Neural cell (in vitro differentiated cells): ENCODE results near the gene ACSS1. TPM values are rescaled to one million over a fixed set of nuclear protein-coding genes. Genes with fewer than 3 reads are reported as not detected.

Experiments
- H2AFZ ChIP-seq: fragments of 200-600, 300-800 bp; sonication (generic), shearing (Covaris generic); 2 replicates; pipeline ENCODE4 v1.6.0; 2014; ENCODE audit warnings: low read depth, mild to moderate bottlenecking, antibody characterized with exemption, low read length, moderate library complexity
- H3F3A ChIP-seq: fragments of 200-600 bp; shearing (Covaris generic); 2 replicates; pipeline ENCODE4 v1.6.1; 2016; ENCODE audit warnings: mild to moderate bottlenecking, moderate library complexity, mixed read lengths, antibody characterized with exemption, low read length; ENCODE audit not compliant: insufficient read depth, poor library complexity, severe bottlenecking
- H3K27ac ChIP-seq: fragments of 200-600, 300-800 bp; sonication (generic), shearing (Covaris generic); 2 replicates; pipeline ENCODE4 v1.5.1; 2014; ENCODE audit warnings: mild to moderate bottlenecking, low read length, moderate library complexity
- H3K27me3 ChIP-seq: fragments of 300-800, 200-600 bp; sonication (generic), shearing (Covaris generic); 2 replicates; pipeline ENCODE4 v1.6.0; 2014; ENCODE audit warnings: mild to moderate bottlenecking, low read depth, low read length, moderate library complexity; ENCODE audit not compliant: insufficient read depth
- H3K36me3 ChIP-seq: fragments of 300-800, 200-600 bp; sonication (generic), shearing (Covaris generic); 2 replicates; pipeline ENCODE4 v1.5.1; 2014; ENCODE audit warnings: mild to moderate bottlenecking, antibody characterized with exemption, low read length, moderate library complexity; ENCODE audit not compliant: insufficient read depth
- H3K4me2 ChIP-seq: fragments of 300-800, 200-600 bp; sonication (generic), shearing (Covaris generic); 2 replicates; pipeline ENCODE4 v1.6.0; 2014; ENCODE audit warnings: mild to moderate bottlenecking, low read length
- H3K4me3 ChIP-seq: fragments of 300-800, 200-600 bp; sonication (generic), shearing (Covaris generic); 2 replicates; pipeline ENCODE4 v1.5.1; 2014; ENCODE audit warnings: mild to moderate bottlenecking, low read length, moderate library complexity
- H3K79me2 ChIP-seq: fragments of 200-600 bp; shearing (Covaris generic); replicated peaks from 2 replicates; pipeline ENCODE4 v1.6.0; 2014; ENCODE audit warnings: mild to moderate bottlenecking, low read length, moderate library complexity; ENCODE audit not compliant: insufficient read depth
- H3K9ac ChIP-seq: fragments of 300-800, 200-600 bp; sonication (generic), shearing (Covaris generic); 2 replicates; pipeline ENCODE4 v1.6.1; 2016; ENCODE audit warnings: mild to moderate bottlenecking, low read length, mixed read lengths
- H3K9me2 ChIP-seq: fragments of 200-600 bp; shearing (Covaris generic); 2 replicates; pipeline ENCODE4 v1.6.1; 2016; ENCODE audit warnings: mild to moderate bottlenecking, low read length, mixed read lengths; ENCODE audit not compliant: insufficient read depth
- H3K9me3 ChIP-seq: fragments of 200-600, 300-800 bp; sonication (generic), shearing (Covaris generic); 2 replicates; pipeline ENCODE4 v1.6.1; 2016; ENCODE audit warnings: mild to moderate bottlenecking, mixed run types, low read length, moderate library complexity, mixed read lengths
- H4K20me1 ChIP-seq: fragments of 200-600 bp; shearing (Covaris generic); 2 replicates; pipeline ENCODE4 v1.6.1; 2016; ENCODE audit warnings: mild to moderate bottlenecking, mixed run types; ENCODE audit not compliant: insufficient read depth
- EP300 ChIP-seq: fragments of 450-650 bp; conservative IDR thresholded peaks from 2 replicates; pipeline ENCODE4 v1.6.1; 2014; ENCODE audit warnings: antibody characterized with exemption, mild to moderate bottlenecking, moderate library complexity; ENCODE audit not compliant: poor library complexity, severe bottlenecking
- EZH2 ChIP-seq: fragments of 200-600, 300-800 bp; shearing (Covaris generic), sonication (generic); IDR thresholded peaks from 2 replicates; pipeline ENCODE4 v1.6.1; 2014; ENCODE audit warnings: antibody characterized with exemption, low read length, borderline replicate concordance, mild to moderate bottlenecking; ENCODE audit not compliant: insufficient read depth, poor library complexity, severe bottlenecking
- MXI1 ChIP-seq: fragments of 450-650 bp; conservative IDR thresholded peaks from 2 replicates; pipeline ENCODE4 v1.6.1; 2014; ENCODE audit warnings: antibody characterized with exemption, mild to moderate bottlenecking; ENCODE audit not compliant: poor library complexity, severe bottlenecking
- POLR2AphosphoS5 ChIP-seq: IDR thresholded peaks from 2 replicates; pipeline ENCODE4 v1.6.1; 2012
- RAD21 ChIP-seq: fragments of 450-650 bp; conservative IDR thresholded peaks from 2 replicates; pipeline ENCODE4 v1.6.1; 2014; ENCODE audit warnings: antibody characterized with exemption, mild to moderate bottlenecking, moderate library complexity
- SMC3 ChIP-seq: fragments of 450-650 bp; conservative IDR thresholded peaks from 2 replicates; pipeline ENCODE4 v1.6.1; 2014; ENCODE audit warnings: antibody characterized with exemption, mild to moderate bottlenecking, moderate library complexity; ENCODE audit not compliant: poor library complexity
- TAF1 ChIP-seq: IDR thresholded peaks from 2 replicates; pipeline ENCODE4 v1.6.1; 2012; ENCODE audit warnings: low read depth
- polyA plus RNA-seq: library from polyadenylated mRNA; depleted of rRNA; stranded (reverse); fragments of >200 nt; gene quantifications from 2 replicates; pipeline ENCODE4 v1.2.3, GENCODE V29; 2014
- TF ChIP-seq, protein P1 (sequence below): fragments of 450-650 bp; IDR thresholded peaks from 2 replicates; pipeline ENCODE4 v1.5.1; 2014; ENCODE audit warnings: antibody characterized with exemption, mild to moderate bottlenecking, moderate library complexity; ENCODE audit not compliant: poor library complexity, severe bottlenecking
- TF ChIP-seq, protein P2 (sequence below): IDR thresholded peaks from 2 replicates; pipeline ENCODE4 v1.6.1; 2012; ENCODE audit warnings: borderline replicate concordance

ACSS1 gene
- polyA plus RNA-seq, 1 donor from 2014 or later: not detected

DNA sequence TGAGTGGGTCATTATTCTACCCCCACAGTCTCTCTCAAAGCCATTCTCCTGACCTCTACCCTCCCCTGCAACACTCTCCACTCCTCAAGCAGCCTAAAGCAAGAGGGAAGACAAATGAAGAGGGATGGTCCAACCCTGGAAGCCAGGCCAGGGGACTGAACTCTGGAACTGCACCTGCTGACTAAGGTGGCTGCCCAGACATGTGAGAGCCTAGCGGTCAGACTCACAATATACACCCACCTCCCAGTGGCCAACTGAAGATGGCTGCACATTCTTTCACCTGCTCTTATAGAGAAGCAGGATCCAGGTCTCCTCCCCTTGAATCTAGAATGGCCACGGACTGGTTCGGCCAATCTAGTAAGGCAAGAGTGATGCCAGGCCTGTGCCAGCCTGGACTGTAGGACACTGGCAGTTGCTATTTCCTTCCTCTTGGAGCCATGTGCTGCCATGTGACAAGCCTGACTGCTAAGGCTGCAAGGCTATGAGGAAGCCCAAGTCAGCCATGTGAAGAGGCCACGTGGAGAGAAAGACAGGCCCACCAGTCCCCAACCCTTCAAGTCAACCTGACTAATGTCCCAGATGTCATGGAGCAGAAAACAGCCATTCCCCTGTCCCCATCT is 31.8 kb downstream of the ACSS1 start:
- Histone ChIP-seq H3K27me3 (no peaks in the 10 kb centered on the region), H3K4me2 (no peak overlapping the region), H3K79me2 (no peaks in the 10 kb centered on the region), H3K9me3 (no peaks in the 10 kb centered on the region), H3K9me2 (no peaks in the 10 kb centered on the region), H2AFZ (no peak overlapping the region), H3K36me3 (no peaks in the 10 kb centered on the region), H4K20me1 (no peaks in the 10 kb centered on the region), H3K4me3 (no peak overlapping the region), H3K9ac (no peak overlapping the region), H3F3A (no peaks in the 10 kb centered on the region), H3K27ac (no peak overlapping the region)
- TF ChIP-seq EP300 (no peak), TAF1 (no peak), EZH2 (no peak), RAD21 (no peak), POLR2AphosphoS5 (no peak), MXI1 (no peak), SMC3 (no peak)
- TF ChIP-seq, protein P1, sequence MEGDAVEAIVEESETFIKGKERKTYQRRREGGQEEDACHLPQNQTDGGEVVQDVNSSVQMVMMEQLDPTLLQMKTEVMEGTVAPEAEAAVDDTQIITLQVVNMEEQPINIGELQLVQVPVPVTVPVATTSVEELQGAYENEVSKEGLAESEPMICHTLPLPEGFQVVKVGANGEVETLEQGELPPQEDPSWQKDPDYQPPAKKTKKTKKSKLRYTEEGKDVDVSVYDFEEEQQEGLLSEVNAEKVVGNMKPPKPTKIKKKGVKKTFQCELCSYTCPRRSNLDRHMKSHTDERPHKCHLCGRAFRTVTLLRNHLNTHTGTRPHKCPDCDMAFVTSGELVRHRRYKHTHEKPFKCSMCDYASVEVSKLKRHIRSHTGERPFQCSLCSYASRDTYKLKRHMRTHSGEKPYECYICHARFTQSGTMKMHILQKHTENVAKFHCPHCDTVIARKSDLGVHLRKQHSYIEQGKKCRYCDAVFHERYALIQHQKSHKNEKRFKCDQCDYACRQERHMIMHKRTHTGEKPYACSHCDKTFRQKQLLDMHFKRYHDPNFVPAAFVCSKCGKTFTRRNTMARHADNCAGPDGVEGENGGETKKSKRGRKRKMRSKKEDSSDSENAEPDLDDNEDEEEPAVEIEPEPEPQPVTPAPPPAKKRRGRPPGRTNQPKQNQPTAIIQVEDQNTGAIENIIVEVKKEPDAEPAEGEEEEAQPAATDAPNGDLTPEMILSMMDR: no peak
- TF ChIP-seq, protein P2, sequence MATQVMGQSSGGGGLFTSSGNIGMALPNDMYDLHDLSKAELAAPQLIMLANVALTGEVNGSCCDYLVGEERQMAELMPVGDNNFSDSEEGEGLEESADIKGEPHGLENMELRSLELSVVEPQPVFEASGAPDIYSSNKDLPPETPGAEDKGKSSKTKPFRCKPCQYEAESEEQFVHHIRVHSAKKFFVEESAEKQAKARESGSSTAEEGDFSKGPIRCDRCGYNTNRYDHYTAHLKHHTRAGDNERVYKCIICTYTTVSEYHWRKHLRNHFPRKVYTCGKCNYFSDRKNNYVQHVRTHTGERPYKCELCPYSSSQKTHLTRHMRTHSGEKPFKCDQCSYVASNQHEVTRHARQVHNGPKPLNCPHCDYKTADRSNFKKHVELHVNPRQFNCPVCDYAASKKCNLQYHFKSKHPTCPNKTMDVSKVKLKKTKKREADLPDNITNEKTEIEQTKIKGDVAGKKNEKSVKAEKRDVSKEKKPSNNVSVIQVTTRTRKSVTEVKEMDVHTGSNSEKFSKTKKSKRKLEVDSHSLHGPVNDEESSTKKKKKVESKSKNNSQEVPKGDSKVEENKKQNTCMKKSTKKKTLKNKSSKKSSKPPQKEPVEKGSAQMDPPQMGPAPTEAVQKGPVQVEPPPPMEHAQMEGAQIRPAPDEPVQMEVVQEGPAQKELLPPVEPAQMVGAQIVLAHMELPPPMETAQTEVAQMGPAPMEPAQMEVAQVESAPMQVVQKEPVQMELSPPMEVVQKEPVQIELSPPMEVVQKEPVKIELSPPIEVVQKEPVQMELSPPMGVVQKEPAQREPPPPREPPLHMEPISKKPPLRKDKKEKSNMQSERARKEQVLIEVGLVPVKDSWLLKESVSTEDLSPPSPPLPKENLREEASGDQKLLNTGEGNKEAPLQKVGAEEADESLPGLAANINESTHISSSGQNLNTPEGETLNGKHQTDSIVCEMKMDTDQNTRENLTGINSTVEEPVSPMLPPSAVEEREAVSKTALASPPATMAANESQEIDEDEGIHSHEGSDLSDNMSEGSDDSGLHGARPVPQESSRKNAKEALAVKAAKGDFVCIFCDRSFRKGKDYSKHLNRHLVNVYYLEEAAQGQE: no peak

GRCh38 chr20:25025091-25025861 is 32.7 kb downstream of the ACSS1 start:
- TF ChIP-seq TAF1 (no peak), EP300 (no peak), POLR2AphosphoS5 (no peak), MXI1 (no peak), SMC3 (no peak), RAD21 (no peak), EZH2 (no peak)
- TF ChIP-seq, protein P1: no peak
- TF ChIP-seq, protein P2: no peak
- Histone ChIP-seq H3K4me3 (no peak overlapping the region), H2AFZ (no peak overlapping the region), H3K4me2 (no peak overlapping the region), H3K79me2 (no peaks in the 10 kb centered on the region), H3K27me3 (no peaks in the 10 kb centered on the region), H3K36me3 (no peaks in the 10 kb centered on the region), H3K27ac (no peak overlapping the region), H3K9ac (no peak overlapping the region), H3K9me3 (no peaks in the 10 kb centered on the region), H3F3A (no peaks in the 10 kb centered on the region), H3K9me2 (no peaks in the 10 kb centered on the region), H4K20me1 (no peaks in the 10 kb centered on the region)
